GM12892 (cell line): ENCODE results near the gene SRA1.

Source experiments
- POLR2A ChIP-seq: IDR thresholded peaks from 2 replicates; pipeline ENCODE4 v1.6.1; 2011; ENCODE audit warnings: low read depth, low read length, control low read depth
- POLR2AphosphoS5 ChIP-seq: IDR thresholded peaks from 2 replicates; pipeline ENCODE4 v1.6.1; 2011; ENCODE audit warnings: low read depth, low read length, control low read depth
- TAF1 ChIP-seq: IDR thresholded peaks from 2 replicates; pipeline ENCODE4 v1.6.1; 2011; ENCODE audit warnings: low read depth, mild to moderate bottlenecking, control low read depth, low read length, borderline replicate concordance

DNA sequence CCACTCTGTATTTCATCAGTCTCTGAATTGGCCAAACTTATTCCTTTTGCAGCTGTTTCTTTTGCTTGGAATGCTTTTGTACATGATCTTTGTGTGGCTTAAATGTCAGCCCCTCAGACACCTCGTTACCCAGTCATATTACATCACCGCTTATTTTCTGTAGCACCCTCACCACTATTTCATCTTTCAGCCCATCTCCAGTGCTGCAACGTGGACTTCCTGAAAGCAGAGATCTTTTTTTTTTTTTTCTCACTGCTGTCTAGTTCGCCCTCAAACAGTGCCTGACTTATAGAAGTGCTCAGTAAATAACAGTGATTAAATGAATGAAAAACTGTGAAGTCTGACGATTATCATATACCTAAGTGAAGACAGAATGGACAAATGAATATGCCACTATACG, 835 bp downstream of the SRA1 start:
- TF ChIP-seq POLR2A (no peak), POLR2AphosphoS5 (no peak), TAF1 (no peak)
